ENCODE results near the gene STXBP3.

DNA sequence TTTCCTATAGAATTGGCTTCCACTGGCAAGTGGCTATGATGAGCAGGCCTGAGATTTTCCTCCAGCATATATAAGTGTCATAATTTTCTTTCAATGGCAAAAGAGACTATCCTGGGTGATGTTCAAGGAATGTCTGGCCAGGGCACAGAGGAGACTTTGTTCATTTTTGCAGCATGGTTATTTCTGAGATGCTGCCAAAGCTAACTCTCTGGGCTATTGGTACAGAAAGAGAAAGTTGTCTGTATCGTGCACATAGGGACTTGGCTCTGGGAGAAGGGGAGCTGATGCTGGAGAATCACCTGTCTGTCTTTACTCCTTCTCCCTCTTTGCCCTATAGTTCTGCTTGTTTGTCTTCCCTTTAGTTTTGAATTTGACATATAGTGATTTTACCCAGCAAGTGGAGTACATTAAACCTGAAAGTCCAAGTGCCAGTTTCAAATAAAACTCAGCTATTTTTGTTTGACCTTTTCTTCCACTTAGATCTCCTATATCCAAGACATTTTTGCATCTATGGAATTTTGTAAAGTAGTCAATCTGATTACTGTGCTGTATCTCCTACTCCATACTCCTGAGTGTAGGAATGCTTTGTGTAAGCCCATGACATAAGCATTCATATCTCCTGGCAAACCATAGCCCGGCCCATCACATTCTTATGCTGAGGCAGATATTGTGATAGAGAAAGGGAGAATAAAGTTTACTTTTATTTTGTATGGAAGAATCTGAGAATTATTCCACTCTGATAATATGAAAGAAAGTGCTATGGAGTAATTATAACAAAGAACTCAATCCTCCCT, 29.8 kb upstream of the STXBP3 start:
- TF ChIP-seq, protein P1, sequence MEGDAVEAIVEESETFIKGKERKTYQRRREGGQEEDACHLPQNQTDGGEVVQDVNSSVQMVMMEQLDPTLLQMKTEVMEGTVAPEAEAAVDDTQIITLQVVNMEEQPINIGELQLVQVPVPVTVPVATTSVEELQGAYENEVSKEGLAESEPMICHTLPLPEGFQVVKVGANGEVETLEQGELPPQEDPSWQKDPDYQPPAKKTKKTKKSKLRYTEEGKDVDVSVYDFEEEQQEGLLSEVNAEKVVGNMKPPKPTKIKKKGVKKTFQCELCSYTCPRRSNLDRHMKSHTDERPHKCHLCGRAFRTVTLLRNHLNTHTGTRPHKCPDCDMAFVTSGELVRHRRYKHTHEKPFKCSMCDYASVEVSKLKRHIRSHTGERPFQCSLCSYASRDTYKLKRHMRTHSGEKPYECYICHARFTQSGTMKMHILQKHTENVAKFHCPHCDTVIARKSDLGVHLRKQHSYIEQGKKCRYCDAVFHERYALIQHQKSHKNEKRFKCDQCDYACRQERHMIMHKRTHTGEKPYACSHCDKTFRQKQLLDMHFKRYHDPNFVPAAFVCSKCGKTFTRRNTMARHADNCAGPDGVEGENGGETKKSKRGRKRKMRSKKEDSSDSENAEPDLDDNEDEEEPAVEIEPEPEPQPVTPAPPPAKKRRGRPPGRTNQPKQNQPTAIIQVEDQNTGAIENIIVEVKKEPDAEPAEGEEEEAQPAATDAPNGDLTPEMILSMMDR (IDR thresholded peaks at IDR 0.05; ENCODE audit: extremely low read depth in 1 of 2, insufficient read depth in 1 of 2, low read depth in 1 of 2, low read length in 2 of 2) = no peak
- TF ChIP-seq EZH2 (IDR thresholded peaks at IDR 0.05; ENCODE audit: borderline replicate concordance, low read depth, low read length, severe bottlenecking) = no peak
